ENCODE results near the gene RPN1.

The RPN1 gene

DNA sequence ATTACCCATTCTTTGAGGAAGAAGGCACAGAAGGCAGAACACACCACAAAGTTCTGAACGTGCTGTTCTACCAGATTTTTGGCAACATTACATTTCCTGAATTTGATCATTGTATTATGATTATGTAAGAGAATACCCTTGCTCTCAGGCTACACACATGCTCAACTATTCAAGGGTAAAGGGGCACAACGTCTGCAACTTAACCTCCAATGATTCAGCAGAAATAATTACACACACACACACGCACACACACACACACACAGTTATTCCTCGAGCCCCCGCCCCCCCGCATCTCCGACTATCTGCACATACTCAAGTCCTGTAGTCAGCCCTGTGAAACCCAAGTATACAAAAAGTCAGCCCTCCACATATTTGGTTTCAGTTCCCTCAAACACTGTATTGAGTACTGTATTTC lies 26.8 kb downstream of the RPN1 start:
- Mint-ChIP-seq H3K27me3 (no peaks in the 10 kb centered on the region), H3K9me3 (no peaks in the 10 kb centered on the region), H3K27ac (peak overlapping the region; percentile 44), H3K4me3 (no peak overlapping the region), H3K4me1 (peaks cover 26% of the 10 kb centered on the region), H3K36me3 (ENCODE audit: low read depth) (peaks cover 72% of the 10 kb centered on the region)
- ATAC-seq (no peak), DNase-seq (no peak)

DNA sequence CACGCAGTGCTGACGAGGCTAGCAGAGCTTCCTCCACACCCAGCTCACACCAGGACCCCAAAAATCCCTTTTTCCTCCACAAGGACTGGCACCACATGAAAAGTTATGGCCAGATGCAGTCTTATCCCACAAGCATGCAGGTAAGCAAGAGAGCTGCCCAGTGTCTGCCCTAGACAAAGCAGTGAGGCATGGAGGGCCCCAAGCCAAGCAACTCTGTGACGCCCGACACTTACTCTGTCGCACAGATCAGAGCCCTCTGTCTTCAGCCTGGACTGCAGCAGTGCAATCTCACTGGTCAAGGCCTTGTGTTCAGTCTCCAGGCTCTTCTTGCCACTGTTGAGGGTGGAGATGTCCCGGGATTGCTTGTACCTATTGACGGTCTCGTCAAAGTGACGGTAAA lies 28.7 kb downstream of the RPN1 start:
- Mint-ChIP-seq H3K9me3 (no peaks in the 10 kb centered on the region), H3K4me3 (no peak overlapping the region), H3K27ac (peak overlapping the region; percentile 44), H3K27me3 (no peaks in the 10 kb centered on the region), H3K36me3 (ENCODE audit: low read depth) (peaks cover 74% of the 10 kb centered on the region), H3K4me1 (peaks cover 40% of the 10 kb centered on the region)
- no peak for DNase-seq
- ATAC-seq: no peak

GRCh38 chr3:128621234-128621633 lies 29.4 kb downstream of the RPN1 start:
- no peaks in the 10 kb centered on the region for H3K27me3 Mint-ChIP-seq
- peaks cover 43% of the 10 kb centered on the region for H3K4me1 Mint-ChIP-seq
- no peak for DNase-seq
- ATAC-seq: no peak
- no peak overlapping the region for H3K4me3 Mint-ChIP-seq
- H3K9me3 Mint-ChIP-seq: no peaks in the 10 kb centered on the region
- peaks cover 67% of the 10 kb centered on the region for H3K36me3 Mint-ChIP-seq (ENCODE audit: low read depth)
- H3K27ac Mint-ChIP-seq: no peak overlapping the region

- peak overlapping the region; percentile 32 for H3K4me3 Mint-ChIP-seq
- peaks cover 43% of the 10 kb centered on the region for H3K4me1 Mint-ChIP-seq
- DNase-seq (peak; percentile 31), ATAC-seq (no peak)
- peak overlapping the region; percentile 85 for H3K27ac Mint-ChIP-seq
- H3K36me3 Mint-ChIP-seq (ENCODE audit: low read depth): peaks cover 59% of the 10 kb centered on the region
- H3K27me3 Mint-ChIP-seq: no peaks in the 10 kb centered on the region
- H3K9me3 Mint-ChIP-seq: no peaks in the 10 kb centered on the region
Observed at GRCh38 chr3:128620268-128620691, 30.3 kb downstream of the RPN1 start.

DNA sequence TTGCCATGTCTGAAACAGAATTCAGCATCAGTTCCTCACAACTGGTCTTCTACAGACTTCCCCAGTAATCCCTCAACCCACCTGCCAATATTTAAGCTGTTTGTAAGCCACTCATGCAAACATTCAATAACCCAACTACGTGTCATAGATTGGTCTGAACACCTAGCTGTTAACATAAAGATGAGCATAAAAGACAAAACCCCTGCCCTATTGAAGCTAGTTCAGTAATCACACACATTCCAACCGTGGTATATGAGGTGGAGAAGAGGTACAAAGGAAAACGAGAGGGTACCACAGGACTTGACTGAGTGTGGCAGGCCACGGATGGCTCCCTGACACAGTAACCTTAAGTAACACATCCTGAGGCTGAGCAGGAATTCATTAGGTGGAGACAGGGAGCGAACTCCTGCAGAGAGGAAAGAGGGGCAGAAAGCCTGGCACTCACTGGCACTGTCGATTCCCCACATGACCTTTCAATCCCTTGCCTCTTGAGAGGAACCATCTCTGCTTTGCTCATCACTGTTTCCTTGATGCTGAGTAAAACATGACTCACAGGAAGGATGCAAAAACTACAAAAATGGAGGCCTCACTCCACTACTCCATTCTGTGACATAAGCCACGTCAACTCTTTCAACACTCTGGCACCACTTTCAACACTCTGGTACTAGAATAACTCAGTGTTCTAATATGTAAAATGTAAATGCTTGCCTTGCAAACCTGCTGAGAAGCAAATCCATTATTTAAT lies 31.3 kb downstream of the RPN1 start:
- Mint-ChIP-seq H3K27me3 (no peaks in the 10 kb centered on the region), H3K4me1 (peaks cover 42% of the 10 kb centered on the region), H3K9me3 (no peaks in the 10 kb centered on the region), H3K27ac (peak overlapping the region; percentile 94), H3K4me3 (peak overlapping the region; percentile 91), H3K36me3 (ENCODE audit: low read depth) (peaks cover 50% of the 10 kb centered on the region)
- DNase-seq (peak; percentile 25), ATAC-seq (peak; percentile 70)

DNA sequence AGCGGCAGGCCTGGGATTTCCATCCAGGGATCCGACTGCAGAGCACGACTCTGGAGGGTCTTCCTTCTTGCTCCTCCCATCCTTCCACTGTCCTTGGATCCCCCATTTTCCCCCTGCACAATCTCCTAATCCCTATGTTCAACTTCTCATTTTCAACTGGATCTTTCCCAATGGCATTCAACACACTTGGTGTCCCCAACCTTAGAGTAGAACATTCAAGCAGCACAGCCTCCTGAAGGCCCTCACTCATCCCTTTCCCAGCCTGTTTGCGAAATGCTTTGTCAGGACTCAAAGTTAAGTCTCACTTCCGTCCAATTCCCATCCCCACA lies 32.3 kb downstream of the RPN1 start:
- H3K36me3 Mint-ChIP-seq (ENCODE audit: low read depth): peaks cover 44% of the 10 kb centered on the region
- no peaks in the 10 kb centered on the region for H3K9me3 Mint-ChIP-seq
- DNase-seq (no peak), ATAC-seq (no peak)
- peak overlapping the region; percentile 94 for H3K27ac Mint-ChIP-seq
- no peaks in the 10 kb centered on the region for H3K27me3 Mint-ChIP-seq
- peak overlapping the region; percentile 91 for H3K4me3 Mint-ChIP-seq
- H3K4me1 Mint-ChIP-seq: peaks cover 42% of the 10 kb centered on the region

GRCh38 chr3:128617557-128618397 lies 32.8 kb downstream of the RPN1 start:
- Mint-ChIP-seq H3K27ac (peak overlapping the region; percentile 94), H3K4me3 (peak overlapping the region; percentile 91), H3K36me3 (ENCODE audit: low read depth) (peaks cover 41% of the 10 kb centered on the region), H3K9me3 (no peaks in the 10 kb centered on the region), H3K27me3 (no peaks in the 10 kb centered on the region), H3K4me1 (peaks cover 42% of the 10 kb centered on the region)
- ATAC-seq (peak; percentile 78), DNase-seq (peak; percentile 99)

DNA sequence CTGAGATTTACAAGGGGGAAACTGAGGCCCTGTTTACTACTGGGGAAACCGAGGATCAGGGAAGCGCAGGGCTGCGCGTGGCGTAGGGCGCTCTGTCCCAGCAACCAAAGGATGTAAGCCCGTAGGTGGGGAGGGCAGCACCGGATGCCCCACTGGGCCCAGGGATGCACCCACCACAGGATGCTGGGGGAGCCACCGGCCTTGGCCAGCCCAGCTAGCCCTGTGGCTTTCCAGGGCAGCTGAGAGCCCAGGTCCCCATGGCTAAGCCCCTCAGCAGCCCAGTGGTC lies 33.4 kb downstream of the RPN1 start:
- Mint-ChIP-seq H3K27ac (peak overlapping the region; percentile 94), H3K4me1 (peaks cover 42% of the 10 kb centered on the region), H3K36me3 (ENCODE audit: low read depth) (peaks cover 37% of the 10 kb centered on the region), H3K27me3 (no peaks in the 10 kb centered on the region), H3K9me3 (no peaks in the 10 kb centered on the region), H3K4me3 (peak overlapping the region; percentile 91)
- DNase-seq (no peak), ATAC-seq (peak; percentile 18)

DNA sequence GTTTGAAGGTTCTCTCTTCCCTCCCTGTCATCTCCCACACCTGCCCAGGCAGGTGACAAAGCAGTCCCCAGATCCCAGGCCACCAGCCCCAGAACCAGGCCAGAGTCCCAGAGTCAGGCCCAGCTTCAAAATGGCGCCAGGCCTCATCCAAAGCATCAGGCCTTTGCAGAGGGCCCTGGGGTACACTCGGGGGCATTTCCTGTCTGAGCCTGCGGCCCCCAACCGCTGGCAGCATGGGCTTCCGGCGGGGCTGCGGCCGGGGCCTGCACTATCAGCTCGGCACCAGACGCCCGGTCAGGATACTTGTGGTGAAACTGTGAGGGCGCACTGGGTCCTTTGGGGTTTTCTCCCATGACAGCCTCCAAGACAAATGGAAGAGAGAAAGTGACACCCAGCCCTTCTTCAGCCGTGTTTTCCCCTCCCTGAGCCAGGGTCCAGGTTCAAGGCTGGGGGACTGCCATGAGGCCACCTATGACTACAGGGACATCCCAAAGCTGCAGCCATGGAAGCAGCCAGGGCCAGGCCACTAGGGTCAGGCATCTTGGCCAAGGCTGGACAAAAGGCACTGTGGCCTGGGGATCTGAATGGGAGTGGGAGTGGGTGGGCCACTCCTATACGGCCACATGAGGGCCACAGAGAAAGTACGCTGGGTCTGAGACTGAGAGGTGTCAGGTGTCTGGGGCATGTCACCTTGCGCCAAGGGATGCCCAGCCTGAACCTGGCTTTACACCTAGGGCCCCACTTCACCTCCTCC lies 33.9 kb downstream of the RPN1 start:
- peak overlapping the region; percentile 94 for H3K27ac Mint-ChIP-seq
- H3K4me1 Mint-ChIP-seq: peaks cover 42% of the 10 kb centered on the region
- DNase-seq (no peak), ATAC-seq (no peak)
- peak overlapping the region; percentile 91 for H3K4me3 Mint-ChIP-seq
- H3K36me3 Mint-ChIP-seq (ENCODE audit: low read depth): peaks cover 35% of the 10 kb centered on the region
- H3K27me3 Mint-ChIP-seq: no peaks in the 10 kb centered on the region
- no peaks in the 10 kb centered on the region for H3K9me3 Mint-ChIP-seq

- no peak for ATAC-seq
- H3K36me3 Mint-ChIP-seq (ENCODE audit: low read depth): peaks cover 15% of the 10 kb centered on the region
- no peak overlapping the region for H3K4me3 Mint-ChIP-seq
- DNase-seq: no peak
- peaks cover 21% of the 10 kb centered on the region for H3K4me1 Mint-ChIP-seq
- H3K27ac Mint-ChIP-seq: no peak overlapping the region
- no peaks in the 10 kb centered on the region for H3K27me3 Mint-ChIP-seq
- H3K9me3 Mint-ChIP-seq: no peaks in the 10 kb centered on the region
Observed at GRCh38 chr3:128614076-128614475, 36.5 kb downstream of the RPN1 start.

GRCh38 chr3:128613083-128613829 lies 37.4 kb downstream of the RPN1 start:
- Mint-ChIP-seq H3K9me3 (no peaks in the 10 kb centered on the region), H3K27ac (no peak overlapping the region), H3K4me1 (peaks cover 12% of the 10 kb centered on the region), H3K4me3 (no peak overlapping the region), H3K36me3 (ENCODE audit: low read depth) (peaks cover 7% of the 10 kb centered on the region), H3K27me3 (no peaks in the 10 kb centered on the region)
- DNase-seq (no peak), ATAC-seq (no peak)

GRCh38 chr3:128610451-128611070 lies 40.1 kb downstream of the RPN1 start:
- no peak overlapping the region for H3K4me3 Mint-ChIP-seq
- H3K27me3 Mint-ChIP-seq: peaks cover 3% of the 10 kb centered on the region
- H3K9me3 Mint-ChIP-seq: no peaks in the 10 kb centered on the region
- ATAC-seq (no peak), DNase-seq (no peak)
- H3K4me1 Mint-ChIP-seq: no peaks in the 10 kb centered on the region
- no peak overlapping the region for H3K27ac Mint-ChIP-seq
- no peaks in the 10 kb centered on the region for H3K36me3 Mint-ChIP-seq (ENCODE audit: low read depth)

DNA sequence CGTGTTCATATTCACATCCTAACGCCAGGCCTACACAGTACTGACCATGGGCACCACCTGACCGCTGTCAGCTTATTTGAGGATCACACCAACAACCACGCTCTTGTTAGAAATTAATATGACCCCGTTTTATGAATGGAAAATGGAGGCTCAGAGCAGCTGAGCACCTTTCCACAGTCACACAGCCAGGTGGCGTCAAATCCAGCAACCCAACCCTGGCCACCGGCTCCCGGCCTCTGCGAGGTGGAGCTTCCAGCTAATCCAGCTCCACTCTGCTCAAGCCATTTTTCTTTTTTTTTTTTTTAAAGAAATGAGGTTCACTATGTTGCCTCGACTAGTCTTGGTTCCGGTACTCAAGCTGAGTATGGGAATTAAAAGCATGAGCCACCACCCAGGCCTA lies 41.3 kb downstream of the RPN1 start:
- no peaks in the 10 kb centered on the region for H3K36me3 Mint-ChIP-seq (ENCODE audit: low read depth)
- ATAC-seq (no peak), DNase-seq (no peak)
- no peaks in the 10 kb centered on the region for H3K9me3 Mint-ChIP-seq
- H3K27me3 Mint-ChIP-seq: peaks cover 3% of the 10 kb centered on the region
- no peak overlapping the region for H3K4me3 Mint-ChIP-seq
- H3K27ac Mint-ChIP-seq: no peak overlapping the region
- H3K4me1 Mint-ChIP-seq: no peaks in the 10 kb centered on the region

GRCh38 chr3:128607710-128608048 lies 42.9 kb downstream of the RPN1 start:
- no peak overlapping the region for H3K4me3 Mint-ChIP-seq
- H3K27me3 Mint-ChIP-seq: peaks cover 3% of the 10 kb centered on the region
- H3K4me1 Mint-ChIP-seq: no peaks in the 10 kb centered on the region
- ATAC-seq (no peak), DNase-seq (no peak)
- H3K36me3 Mint-ChIP-seq (ENCODE audit: low read depth): no peaks in the 10 kb centered on the region
- H3K9me3 Mint-ChIP-seq: no peaks in the 10 kb centered on the region
- H3K27ac Mint-ChIP-seq: no peak overlapping the region
